Neural progenitor cell (in vitro differentiated cells): ENCODE data around the gene MTFR1L.

Source experiments
- EZH2phosphoT487 ChIP-seq: fragments of 200-600 bp; sonication (generic); IDR thresholded peaks from 2 replicates; pipeline ENCODE4 v1.6.1; 2017; ENCODE audit warnings: antibody characterized with exemption
- TF ChIP-seq, protein P1 (sequence below): fragments of 200-600 bp; sonication (generic); IDR thresholded peaks from 2 replicates; pipeline ENCODE4 v1.5.1; 2017; ENCODE audit warnings: antibody characterized with exemption, mild to moderate bottlenecking

DNA sequence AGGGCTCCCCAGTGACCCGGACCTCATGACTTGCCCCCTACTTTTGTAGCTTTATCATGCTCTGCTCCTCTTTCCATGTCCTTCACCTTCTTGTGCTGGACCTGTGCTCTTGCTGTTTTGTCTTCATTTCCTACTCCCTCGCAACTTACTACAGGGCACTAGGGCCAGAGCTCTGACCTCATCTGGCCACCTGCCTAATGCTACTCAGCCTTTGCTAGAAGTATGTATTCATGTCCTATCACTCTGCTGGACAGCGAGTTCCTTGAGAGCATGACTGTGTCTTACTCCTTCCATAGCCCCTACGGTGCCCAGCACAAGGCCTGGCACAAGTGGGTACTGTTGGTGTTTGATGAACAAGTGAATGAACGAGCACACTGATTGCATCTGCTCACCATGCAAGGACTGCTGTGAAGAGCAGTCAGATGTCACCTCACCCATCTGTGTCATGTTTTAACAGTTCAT, 1.9 kb downstream of the MTFR1L start:
- TF ChIP-seq, protein P1, sequence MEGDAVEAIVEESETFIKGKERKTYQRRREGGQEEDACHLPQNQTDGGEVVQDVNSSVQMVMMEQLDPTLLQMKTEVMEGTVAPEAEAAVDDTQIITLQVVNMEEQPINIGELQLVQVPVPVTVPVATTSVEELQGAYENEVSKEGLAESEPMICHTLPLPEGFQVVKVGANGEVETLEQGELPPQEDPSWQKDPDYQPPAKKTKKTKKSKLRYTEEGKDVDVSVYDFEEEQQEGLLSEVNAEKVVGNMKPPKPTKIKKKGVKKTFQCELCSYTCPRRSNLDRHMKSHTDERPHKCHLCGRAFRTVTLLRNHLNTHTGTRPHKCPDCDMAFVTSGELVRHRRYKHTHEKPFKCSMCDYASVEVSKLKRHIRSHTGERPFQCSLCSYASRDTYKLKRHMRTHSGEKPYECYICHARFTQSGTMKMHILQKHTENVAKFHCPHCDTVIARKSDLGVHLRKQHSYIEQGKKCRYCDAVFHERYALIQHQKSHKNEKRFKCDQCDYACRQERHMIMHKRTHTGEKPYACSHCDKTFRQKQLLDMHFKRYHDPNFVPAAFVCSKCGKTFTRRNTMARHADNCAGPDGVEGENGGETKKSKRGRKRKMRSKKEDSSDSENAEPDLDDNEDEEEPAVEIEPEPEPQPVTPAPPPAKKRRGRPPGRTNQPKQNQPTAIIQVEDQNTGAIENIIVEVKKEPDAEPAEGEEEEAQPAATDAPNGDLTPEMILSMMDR: no peak
- no peak for TF ChIP-seq EZH2phosphoT487
